ENCODE results near the gene LIN54. TPM values are rescaled to one million over a fixed set of nuclear protein-coding genes. Genes with fewer than 3 reads are reported as not detected.

Gene LIN54
- total RNA-seq, 2 experiments from 2014 or later, result 17.0 to 17.1 TPM

- no peak overlapping the region for H3K4me3 Mint-ChIP-seq
- H3K27me3 Mint-ChIP-seq (ENCODE audit: low read depth), result no peaks in the 10 kb centered on the region
- peaks cover 8% of the 10 kb centered on the region for H3K36me3 Mint-ChIP-seq (ENCODE audit: low read depth)
Observed at GRCh38 chr4:82885410-82885809, 125.2 kb downstream of the LIN54 start.

More at GRCh38 chr4:82885410-82885809, 125.2 kb downstream of the LIN54 start:
- no peaks in the 10 kb centered on the region for H3K9me3 Mint-ChIP-seq
- H3K4me1 Mint-ChIP-seq (ENCODE audit: low read depth), result peaks cover 41% of the 10 kb centered on the region
- intact Hi-C loops (cut with micrococcal nuclease), result no loop called here
- CTCF ChIA-PET, result interaction anchor here (0.9 to 1.0 kb wide), 2 partner anchors 12 to 20 kb away, joined by 3 to 5 read pairs; no protein-coding TSS in a partner anchor
- DNase-seq, result no peak
- no peak overlapping the region for H3K27ac Mint-ChIP-seq

Other genes starting within 250 kb of the LIN54 start
- gene SCD5, start 212.0 kb downstream of the LIN54 start, total RNA-seq, result under 1 TPM; 0.12 to 0.35 TPM
- 10 to 100 TPM; 85.1 to 85.7 TPM for gene SEC31A, start 119.7 kb downstream of the LIN54 start, total RNA-seq
- 1 to 10 TPM; 2.7 to 3.3 TPM for gene THAP9, start 110.1 kb downstream of the LIN54 start, total RNA-seq
- gene COPS4, start 24.4 kb upstream of the LIN54 start, total RNA-seq, result 10 to 100 TPM; 37.1 to 38.6 TPM
- 10 to 100 TPM; 62.0 to 62.3 TPM for gene PLAC8, start 103.9 kb upstream of the LIN54 start, total RNA-seq